NCI-H2107 treated with DMSO at 0.1 percent for 48 hours (cell line): ENCODE results near the gene WDR26.
"Not testable (repeated sequence)": the region's sequence is repeated elsewhere in the genome, so short reads cannot be mapped to it uniquely, and the experiment has no call there.

Source experiments
- DNase-seq: peaks from one replicate; lab custom pipeline; 2025; ENCODE audit not compliant: unreplicated experiment; lab: John Stamatoyannopoulos, UW

WDR26 gene

GRCh38 chr1:224352436-224353085 lies 82.0 kb downstream of the WDR26 start:
- DNase-seq: not testable (repeated sequence)

GRCh38 chr1:224349716-224350115 lies 84.9 kb downstream of the WDR26 start:
- DNase-seq: not testable (repeated sequence)

- DNase-seq: no peak
Measured at GRCh38 chr1:224348137-224348536, 86.5 kb downstream of the WDR26 start.

GRCh38 chr1:224343679-224344078 lies 90.9 kb downstream of the WDR26 start:
- no peak for DNase-seq

- not testable (repeated sequence) for DNase-seq
Measured at GRCh38 chr1:224340453-224341384, 93.9 kb downstream of the WDR26 start.

GRCh38 chr1:224339442-224340033 lies 95.1 kb downstream of the WDR26 start:
- DNase-seq: no peak

GRCh38 chr1:224338150-224338838 lies 96.3 kb downstream of the WDR26 start:
- no peak for DNase-seq
